Medulla oblongata (tissue), 1 donor: ENCODE data around the gene ACAD8.

Experiments
- DNase-seq: peaks from one replicate; pipeline ENCODE4 v3.0.0-alpha.2; 2015; ENCODE audit errors: extremely low spot score

The ACAD8 gene

GRCh38 chr11:134289789-134290188 is 36.4 kb downstream of the ACAD8 start:
- DNase-seq: no peak

GRCh38 chr11:134290646-134291045 is 37.3 kb downstream of the ACAD8 start:
- DNase-seq: no peak

GRCh38 chr11:134291196-134291595 is 37.8 kb downstream of the ACAD8 start:
- DNase-seq: no peak

- no peak for DNase-seq
These were observed 39.3 kb downstream of the ACAD8 start for GRCh38 chr11:134292661-134293060.

GRCh38 chr11:134293119-134294113 is 40.0 kb downstream of the ACAD8 start:
- DNase-seq: no peak

GRCh38 chr11:134294664-134295063 is 41.3 kb downstream of the ACAD8 start:
- DNase-seq: no peak

GRCh38 chr11:134312223-134312622 is 58.9 kb downstream of the ACAD8 start:
- DNase-seq: no peak

GRCh38 chr11:134312807-134313206 is 59.4 kb downstream of the ACAD8 start:
- DNase-seq: no peak

GRCh38 chr11:134313379-134313778 is 60.0 kb downstream of the ACAD8 start:
- DNase-seq: no peak

- DNase-seq: no peak
These were observed 60.6 kb downstream of the ACAD8 start for GRCh38 chr11:134313821-134314607.
